ENCODE results near the gene PTGR3.

The PTGR3 gene

DNA sequence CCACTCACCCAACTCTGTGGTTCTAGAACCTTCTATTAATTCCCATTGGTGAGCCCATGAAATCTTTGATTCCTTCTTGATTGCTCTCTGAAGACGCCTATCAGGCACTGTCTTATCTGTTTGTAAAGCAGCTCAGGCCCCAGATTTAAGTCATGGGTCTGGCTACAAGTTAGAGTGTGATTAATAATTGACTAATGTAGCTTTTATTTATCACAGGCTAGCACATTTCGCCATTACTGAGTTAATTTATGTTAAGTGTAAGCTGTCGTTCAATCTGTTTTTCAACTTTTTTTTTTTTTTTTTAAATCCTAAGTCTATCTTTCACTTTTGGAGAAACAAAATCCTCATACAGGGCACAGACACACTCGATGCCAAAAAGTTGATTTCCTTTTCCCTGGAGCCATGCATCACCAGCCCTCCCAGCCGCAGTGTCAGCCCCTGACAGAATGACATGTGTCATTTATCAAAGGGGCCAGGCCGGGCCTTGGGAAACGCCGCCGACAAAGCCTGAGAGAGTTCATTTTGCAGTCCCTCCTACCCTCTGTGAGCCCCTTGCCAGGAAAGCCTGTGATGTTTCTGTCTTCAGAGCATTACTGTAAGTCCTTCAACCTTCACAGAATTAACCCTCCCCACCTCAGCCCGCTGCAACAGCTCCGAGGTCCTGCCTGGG lies 17.5 kb upstream of the PTGR3 start:
- no peak overlapping the region for H3K27ac ChIP-seq
- TF ChIP-seq CTCF (conservative IDR thresholded peaks at IDR 0.05) = no peak

- no peak overlapping the region for H3K27ac ChIP-seq
These were observed 14.9 kb upstream of the PTGR3 start for GRCh38 chr18:75223687-75224347.

GRCh38 chr18:75222407-75222806 lies 13.5 kb upstream of the PTGR3 start:
- H3K27ac ChIP-seq = no peak overlapping the region
- TF ChIP-seq CTCF (conservative IDR thresholded peaks at IDR 0.05) = no peak

More at GRCh38 chr18:75223687-75224347, 14.9 kb upstream of the PTGR3 start:
- TF ChIP-seq CTCF (conservative IDR thresholded peaks at IDR 0.05) = no peak

GRCh38 chr18:75221897-75222296 lies 13.0 kb upstream of the PTGR3 start:
- no peak overlapping the region for H3K27ac ChIP-seq
- TF ChIP-seq CTCF (conservative IDR thresholded peaks at IDR 0.05) = no peak

GRCh38 chr18:75221397-75221796 lies 12.5 kb upstream of the PTGR3 start:
- H3K27ac ChIP-seq = no peak overlapping the region
- TF ChIP-seq CTCF (conservative IDR thresholded peaks at IDR 0.05) = no peak

DNA sequence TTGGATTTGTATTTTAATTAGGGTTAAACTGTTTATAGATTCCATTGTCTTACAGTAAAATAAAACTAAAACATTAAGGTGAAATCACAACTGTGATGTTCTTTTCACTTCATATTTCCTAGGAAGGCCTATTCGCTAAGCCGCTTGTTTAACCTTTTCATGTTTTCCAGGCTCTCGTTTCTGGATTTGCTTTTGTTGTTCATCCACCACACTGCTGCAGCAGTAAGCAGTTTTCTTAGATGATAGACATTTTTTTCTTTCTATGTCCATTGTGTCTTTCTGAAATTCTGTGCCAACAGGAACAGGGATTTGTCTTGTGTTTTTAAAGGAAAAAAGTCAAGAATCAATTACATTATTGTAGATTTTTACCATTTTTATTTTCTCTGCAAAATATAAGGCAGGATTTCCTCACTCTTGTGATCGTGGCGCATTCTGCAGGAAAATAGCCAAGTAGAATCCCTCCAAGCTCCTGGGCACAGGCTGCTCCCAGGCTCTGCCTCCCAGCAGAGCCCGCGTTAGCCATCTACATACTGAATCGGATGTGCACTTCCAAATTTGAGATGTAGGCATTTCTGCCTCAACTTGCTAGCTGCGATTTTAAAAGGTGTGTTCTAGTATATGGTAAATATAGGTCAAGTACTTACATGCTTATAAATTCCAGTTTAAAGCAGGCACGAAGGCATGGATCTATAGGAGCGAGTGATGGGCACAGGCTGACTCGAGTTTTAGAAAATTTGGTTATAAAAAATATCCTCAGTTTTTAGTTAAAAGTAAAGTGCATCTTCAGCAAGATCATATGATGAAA lies 11.8 kb upstream of the PTGR3 start:
- no peak for TF ChIP-seq CTCF (conservative IDR thresholded peaks at IDR 0.05)
- no peak overlapping the region for H3K27ac ChIP-seq

DNA sequence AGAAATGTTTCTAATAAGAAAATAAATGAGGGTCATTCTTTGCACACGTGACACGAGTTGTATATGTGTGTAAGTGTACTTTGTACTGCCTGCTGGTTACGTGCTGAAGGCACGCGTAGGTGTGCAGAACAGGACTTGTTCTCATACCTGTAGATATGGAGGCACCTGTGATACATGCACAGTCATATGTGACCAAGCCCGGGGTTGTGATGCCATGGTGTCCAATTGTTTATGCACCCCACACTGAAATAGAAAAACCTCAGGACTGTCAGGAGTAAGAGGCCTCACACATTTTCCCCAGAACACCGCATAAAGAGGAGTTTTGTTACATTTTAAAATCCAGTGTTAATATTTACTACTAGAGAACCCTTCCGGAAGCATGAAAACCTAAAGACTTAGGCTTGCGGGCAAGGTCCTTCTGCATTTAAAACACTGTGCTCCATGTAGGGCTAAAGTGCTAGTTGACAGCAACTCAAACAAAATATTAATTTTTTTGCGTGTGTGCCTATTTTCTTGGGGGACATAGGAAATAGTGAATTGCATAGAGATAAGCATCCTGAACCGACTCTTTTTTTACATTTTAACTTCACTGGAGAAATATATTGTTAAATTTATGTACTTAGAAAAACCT lies 10.9 kb upstream of the PTGR3 start:
- H3K27ac ChIP-seq = no peak overlapping the region
- no peak for TF ChIP-seq CTCF (conservative IDR thresholded peaks at IDR 0.05)
